LNCAP (cell line): Measurements from ENCODE around the gene RCAN1.

Experiments
- TF ChIP-seq, protein P1 (sequence below): fragments of 450-650 bp; IDR thresholded peaks from 2 replicates; pipeline ENCODE4 v1.5.1; 2017; ENCODE audit warnings: mild to moderate bottlenecking

Gene RCAN1

DNA sequence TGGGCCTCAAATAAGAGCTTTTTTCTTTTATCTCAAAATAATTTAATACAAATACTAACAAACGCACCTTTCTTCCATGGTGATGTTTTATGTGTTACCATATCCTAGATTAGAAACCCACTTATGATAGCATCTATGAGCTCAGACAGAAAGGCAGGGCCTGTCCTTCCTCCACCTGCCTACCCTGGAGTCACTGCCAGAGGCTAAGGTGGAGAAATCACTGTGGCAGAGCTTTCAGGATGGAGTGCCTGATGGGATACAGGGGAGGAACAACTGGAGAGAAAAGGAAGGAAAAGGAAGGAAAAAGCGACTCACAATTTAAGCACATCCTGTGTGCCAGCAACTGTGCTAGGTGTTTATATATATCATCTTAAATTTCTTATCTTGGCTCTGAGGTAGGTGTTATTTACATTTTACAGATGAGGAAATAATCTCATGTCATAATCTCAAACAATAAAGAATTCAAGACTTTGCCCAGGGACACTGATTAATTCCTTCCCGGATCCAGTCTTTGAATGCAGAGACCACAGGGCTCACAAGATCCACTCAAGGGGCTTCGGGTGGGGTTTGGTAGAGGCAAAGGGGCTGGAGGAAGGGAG lies 45.4 kb downstream of the RCAN1 start:
- TF ChIP-seq, protein P1, sequence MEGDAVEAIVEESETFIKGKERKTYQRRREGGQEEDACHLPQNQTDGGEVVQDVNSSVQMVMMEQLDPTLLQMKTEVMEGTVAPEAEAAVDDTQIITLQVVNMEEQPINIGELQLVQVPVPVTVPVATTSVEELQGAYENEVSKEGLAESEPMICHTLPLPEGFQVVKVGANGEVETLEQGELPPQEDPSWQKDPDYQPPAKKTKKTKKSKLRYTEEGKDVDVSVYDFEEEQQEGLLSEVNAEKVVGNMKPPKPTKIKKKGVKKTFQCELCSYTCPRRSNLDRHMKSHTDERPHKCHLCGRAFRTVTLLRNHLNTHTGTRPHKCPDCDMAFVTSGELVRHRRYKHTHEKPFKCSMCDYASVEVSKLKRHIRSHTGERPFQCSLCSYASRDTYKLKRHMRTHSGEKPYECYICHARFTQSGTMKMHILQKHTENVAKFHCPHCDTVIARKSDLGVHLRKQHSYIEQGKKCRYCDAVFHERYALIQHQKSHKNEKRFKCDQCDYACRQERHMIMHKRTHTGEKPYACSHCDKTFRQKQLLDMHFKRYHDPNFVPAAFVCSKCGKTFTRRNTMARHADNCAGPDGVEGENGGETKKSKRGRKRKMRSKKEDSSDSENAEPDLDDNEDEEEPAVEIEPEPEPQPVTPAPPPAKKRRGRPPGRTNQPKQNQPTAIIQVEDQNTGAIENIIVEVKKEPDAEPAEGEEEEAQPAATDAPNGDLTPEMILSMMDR, result no peak

DNA sequence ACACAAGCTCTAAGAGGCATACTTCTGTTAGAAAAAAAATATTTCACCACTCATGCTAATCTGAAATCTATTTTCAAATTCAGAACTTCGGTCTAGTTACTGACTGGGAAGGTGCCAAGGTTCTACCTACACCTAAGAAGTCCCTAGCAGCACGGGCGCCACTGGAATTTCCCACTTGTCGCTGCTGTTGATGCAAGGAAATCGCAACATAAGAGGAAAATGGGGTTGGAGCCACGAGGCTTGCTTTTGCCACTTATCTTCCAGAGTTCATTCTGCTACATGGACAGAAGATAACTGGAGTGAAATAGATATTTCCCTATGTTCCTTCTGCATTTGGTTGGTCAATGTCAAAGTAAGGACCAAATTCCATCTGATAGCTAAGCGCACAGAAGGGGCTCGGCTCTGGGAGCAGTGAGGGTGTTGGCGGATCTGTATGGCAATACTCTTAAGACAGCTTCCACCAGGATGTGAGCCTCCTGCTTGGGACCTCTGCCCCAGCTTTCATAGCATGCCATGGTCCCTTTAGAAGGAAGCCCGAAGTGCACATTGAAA lies 47.2 kb downstream of the RCAN1 start:
- TF ChIP-seq, protein P1, result no peak

DNA sequence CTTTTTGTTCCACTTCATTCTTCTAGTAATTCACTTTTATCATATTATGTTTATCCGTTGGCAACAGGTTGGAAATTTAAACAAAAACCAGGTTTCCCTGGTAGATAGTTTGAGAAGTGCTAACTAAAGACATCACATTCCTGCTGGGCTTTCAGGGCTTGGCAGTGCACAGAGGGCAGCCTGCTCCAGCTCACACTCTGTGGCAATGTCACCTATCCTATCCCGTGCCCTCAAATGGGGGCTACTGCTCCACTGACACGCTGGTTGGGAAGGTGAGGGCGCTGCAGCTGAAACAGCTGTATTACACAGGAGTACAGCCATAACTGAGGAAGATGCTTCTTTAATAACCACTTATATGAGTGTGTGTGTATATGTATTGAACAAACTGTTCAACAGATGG lies 49.7 kb downstream of the RCAN1 start:
- TF ChIP-seq, protein P1, result no peak

DNA sequence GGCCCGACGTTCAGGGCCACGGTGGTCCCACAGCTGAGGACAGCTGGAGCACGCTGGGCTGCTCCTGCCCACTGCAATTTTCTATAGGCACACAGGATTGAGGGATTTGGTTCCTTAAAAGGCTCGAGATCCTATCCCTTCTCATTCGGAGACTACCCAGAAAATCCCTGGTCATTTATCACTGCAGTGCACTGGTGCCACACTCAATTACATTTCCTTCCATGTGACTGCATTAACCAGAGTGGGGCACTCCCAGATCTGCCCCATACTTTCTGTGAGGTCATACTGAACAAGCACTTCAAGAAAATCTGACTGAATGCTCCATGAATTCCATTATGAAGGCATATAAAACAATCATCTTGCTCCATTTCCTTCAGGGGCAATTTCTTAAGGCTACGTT lies 53.1 kb downstream of the RCAN1 start:
- TF ChIP-seq, protein P1, result no peak

DNA sequence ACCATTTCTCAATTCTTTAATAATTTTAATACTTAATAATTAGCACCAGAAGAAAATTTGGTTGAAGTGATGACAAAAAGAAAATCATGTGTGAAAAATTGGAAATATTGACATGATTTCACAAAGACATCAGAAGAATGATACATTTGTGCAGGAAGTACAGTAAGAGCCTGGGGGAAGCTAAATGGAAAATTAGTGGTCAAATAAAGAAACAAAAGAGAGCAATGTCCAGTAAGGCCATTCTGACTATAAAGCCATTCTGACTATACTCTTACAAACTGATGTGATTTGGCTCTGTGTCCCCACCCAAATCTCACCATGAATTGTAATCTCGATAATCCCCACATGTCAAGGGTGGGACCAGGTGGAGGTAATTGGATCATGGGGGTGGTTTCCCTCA lies 54.3 kb downstream of the RCAN1 start:
- TF ChIP-seq, protein P1, result no peak

GRCh38 chr21:34560021-34560420 lies 54.9 kb downstream of the RCAN1 start:
- TF ChIP-seq, protein P1, result no peak

- TF ChIP-seq, protein P1, result no peak
These were observed 55.8 kb downstream of the RCAN1 start for GRCh38 chr21:34559089-34559631.
